K562 (cell line): ENCODE data around the gene CD74. TPM values are rescaled to one million over a fixed set of nuclear protein-coding genes. Genes with fewer than 3 reads are reported as not detected.

Experiments used
- ATF7 ChIP-seq: fragments of 450-650 bp; IDR thresholded peaks from 2 replicates; pipeline ENCODE4 v1.7.1; 2014; ENCODE audit warnings: mild to moderate bottlenecking, moderate library complexity
- DACH1 ChIP-seq: fragments of 450-650 bp; IDR thresholded peaks from 2 replicates; pipeline ENCODE4 v1.6.1; 2018; ENCODE audit not compliant: partially characterized antibody
- ETS2 ChIP-seq: IDR thresholded peaks from 2 replicates; pipeline ENCODE4 v1.6.1; 2016; ENCODE audit warnings: borderline replicate concordance, missing genetic modification characterization, mild to moderate bottlenecking, moderate library complexity, missing compliant biosample characterization; ENCODE audit not compliant: poor library complexity, severe bottlenecking
- HDAC8 ChIP-seq: fragments of 450-650 bp; IDR thresholded peaks from 2 replicates; pipeline ENCODE4 v1.6.1; 2016; ENCODE audit warnings: mild to moderate bottlenecking, missing genetic modification characterization, moderate library complexity, missing compliant biosample characterization
- KLF10 ChIP-seq: fragments of 250-450 bp; sonication (Bioruptor Pico); IDR thresholded peaks from 2 replicates; pipeline ENCODE4 v1.6.1; 2021; ENCODE audit warnings: matching md5 sums
- NCOA1 ChIP-seq: fragments of 450-650 bp; IDR thresholded peaks from 2 replicates; pipeline ENCODE4 v1.6.1; 2016; ENCODE audit warnings: low read depth
- OTX1 ChIP-seq: fragments of 450-650 bp; formaldehyde crosslinking; IDR thresholded peaks from 2 replicates; pipeline ENCODE4 v1.4.0; 2022; ENCODE audit warnings: mild to moderate bottlenecking
- RBM14 ChIP-seq: fragments of 200-400 bp; formaldehyde crosslinking; IDR thresholded peaks from 2 replicates; pipeline ENCODE4 v1.6.1; 2018; ENCODE audit warnings: low read depth, mild to moderate bottlenecking, low read length, moderate library complexity, borderline replicate concordance; ENCODE audit not compliant: insufficient read depth
- SRSF3 ChIP-seq: fragments of 200-400 bp; formaldehyde crosslinking; IDR thresholded peaks from 2 replicates; pipeline ENCODE4 v1.6.1; 2016; ENCODE audit warnings: mild to moderate bottlenecking, low read length, moderate library complexity; ENCODE audit not compliant: insufficient read depth
- TSHZ1 ChIP-seq: fragments of 250-450 bp; sonication (Bioruptor Pico); IDR thresholded peaks from 2 replicates; pipeline ENCODE4 v1.4.0; 2020; ENCODE audit warnings: mild to moderate bottlenecking, moderate library complexity
- VEZF1 ChIP-seq: fragments of 200-800 bp; sonication (Bioruptor generic); IDR thresholded peaks from 2 replicates; pipeline ENCODE4 v1.6.1; 2017; ENCODE audit warnings: missing genetic modification characterization, missing compliant biosample characterization
- ZBTB43 ChIP-seq: sonication (generic); formaldehyde crosslinking; IDR thresholded peaks from 2 replicates; pipeline ENCODE4 v1.8.0; 2023; ENCODE audit warnings: mild to moderate bottlenecking, missing genetic modification reagents
- ZNF175 ChIP-seq: fragments of 200-800 bp; sonication (Bioruptor generic); IDR thresholded peaks from 2 replicates; pipeline ENCODE4 v1.6.1; 2016; ENCODE audit warnings: low read depth, mild to moderate bottlenecking, missing genetic modification characterization, missing compliant biosample characterization
- ZNF551 ChIP-seq: fragments of 250-450 bp; sonication (Bioruptor Pico); IDR thresholded peaks from 2 replicates; pipeline ENCODE4 v1.5.0; 2021; ENCODE audit warnings: mild to moderate bottlenecking, moderate library complexity
- ZSCAN32 ChIP-seq: fragments of 450-650 bp; formaldehyde crosslinking; IDR thresholded peaks from 2 replicates; pipeline ENCODE4 v1.4.0; 2020; ENCODE audit warnings: mild to moderate bottlenecking, moderate library complexity
- polyA plus RNA-seq, 8 experiments: library from polyadenylated mRNA; depleted of rRNA in 4 of 8; stranded (reverse) in 5 of 8; unstranded in 3 of 8; fragments of >200 nt; fragmentation: Nextera tagmentation in 2 of 8; fragmentation: Illumina TruSeq in 1 of 8; extraction: Ambion mirVana in 2 of 8; extraction: Trizol in 1 of 8; gene quantifications; 2 replicates each; pipeline versions ENCODE4 v1.2.1 to v1.2.3, GENCODE V29; 2011 to 2014; ENCODE audit warnings: inconsistent platforms in 1 of 8, missing spikeins in 1 of 8
- total RNA-seq, 7 experiments: library from RNA; depleted of rRNA in 6 of 7; stranded (reverse); fragments of >200 nt in 6 of 7; fragmentation: Illumina TruSeq in 2 of 7; extraction: Trizol in 2 of 7; gene quantifications; 2 replicates each; pipeline versions ENCODE4 v1.2.1 to v1.2.3, GENCODE V29; 2011 to 2021; ENCODE audit warnings: low replicate concordance in 1 of 7
- TF ChIP-seq, protein P1 (sequence below): fragments of 250-450 bp; sonication (Bioruptor Pico); IDR thresholded peaks from 2 replicates; pipeline ENCODE4 v1.4.0; 2020; ENCODE audit warnings: mild to moderate bottlenecking, moderate library complexity
- TF ChIP-seq, protein P2 (sequence below): sonication (generic); formaldehyde crosslinking; IDR thresholded peaks from 2 replicates; pipeline ENCODE4 v1.9.0; 2022; ENCODE audit warnings: mild to moderate bottlenecking, missing genetic modification reagents
- TF ChIP-seq, protein P3 (sequence below): fragments of 250-450 bp; sonication (Bioruptor Pico); IDR thresholded peaks from 2 replicates; pipeline ENCODE4 v1.6.1; 2021; ENCODE audit warnings: mild to moderate bottlenecking

CD74 gene
- total and polyA plus RNA-seq, 9 of the 15 experiments (the other 6 are each of a cell fraction or from before 2014, with no cell fraction given): 0.07 to 4.8 (median 0.32) TPM

GRCh38 chr5:150449517-150450339 lies 37.0 kb upstream of the CD74 start, which contains the start of gene RPS14 (continued):
- TF ChIP-seq NCOA1: peak; percentile 73
- TF ChIP-seq HDAC8 (tag): peak; percentile 89
- TF ChIP-seq, protein P1, sequence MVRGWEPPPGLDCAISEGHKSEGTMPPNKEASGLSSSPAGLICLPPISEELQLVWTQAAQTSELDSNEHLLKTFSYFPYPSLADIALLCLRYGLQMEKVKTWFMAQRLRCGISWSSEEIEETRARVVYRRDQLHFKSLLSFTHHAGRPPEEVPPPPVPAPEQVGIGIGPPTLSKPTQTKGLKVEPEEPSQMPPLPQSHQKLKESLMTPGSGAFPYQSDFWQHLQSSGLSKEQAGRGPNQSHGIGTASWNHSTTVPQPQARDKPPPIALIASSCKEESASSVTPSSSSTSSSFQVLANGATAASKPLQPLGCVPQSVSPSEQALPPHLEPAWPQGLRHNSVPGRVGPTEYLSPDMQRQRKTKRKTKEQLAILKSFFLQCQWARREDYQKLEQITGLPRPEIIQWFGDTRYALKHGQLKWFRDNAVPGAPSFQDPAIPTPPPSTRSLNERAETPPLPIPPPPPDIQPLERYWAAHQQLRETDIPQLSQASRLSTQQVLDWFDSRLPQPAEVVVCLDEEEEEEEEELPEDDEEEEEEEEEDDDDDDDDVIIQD: no peak
- TF ChIP-seq ZSCAN32 (CRISPR knock-in tag): no peak
- TF ChIP-seq VEZF1 (CRISPR knock-in tag): peak; percentile 78
- no peak for TF ChIP-seq ETS2 (tag)
- TF ChIP-seq ZNF551 (CRISPR knock-in tag): no peak
- no peak for TF ChIP-seq KLF10 (CRISPR knock-in tag)
- TF ChIP-seq, protein P2, sequence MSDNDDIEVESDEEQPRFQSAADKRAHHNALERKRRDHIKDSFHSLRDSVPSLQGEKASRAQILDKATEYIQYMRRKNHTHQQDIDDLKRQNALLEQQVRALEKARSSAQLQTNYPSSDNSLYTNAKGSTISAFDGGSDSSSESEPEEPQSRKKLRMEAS: peak; percentile 74
- TF ChIP-seq TSHZ1 (CRISPR knock-in tag): no peak
- TF ChIP-seq ZNF175: no peak
- TF ChIP-seq ZBTB43 (CRISPR knock-in tag): no peak
- TF ChIP-seq OTX1 (CRISPR knock-in tag): peak; percentile 41; the same call in 1 of the 2 replicates
- TF ChIP-seq SRSF3: no peak
- no peak for TF ChIP-seq RBM14
- TF ChIP-seq, protein P3, sequence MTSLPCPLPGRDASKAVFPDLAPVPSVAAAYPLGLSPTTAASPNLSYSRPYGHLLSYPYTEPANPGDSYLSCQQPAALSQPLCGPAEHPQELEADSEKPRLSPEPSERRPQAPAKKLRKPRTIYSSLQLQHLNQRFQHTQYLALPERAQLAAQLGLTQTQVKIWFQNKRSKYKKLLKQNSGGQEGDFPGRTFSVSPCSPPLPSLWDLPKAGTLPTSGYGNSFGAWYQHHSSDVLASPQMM (CRISPR knock-in tag): no peak
- peak; percentile 92 for TF ChIP-seq ATF7
- no peak for TF ChIP-seq DACH1
